ENCODE results near the gene PLA2G4C. TPM values are rescaled to one million over a fixed set of nuclear protein-coding genes. Genes with fewer than 3 reads are reported as not detected.

The PLA2G4C gene
- total RNA-seq, 1 donor from 2014 or later, result 4.1 TPM

DNA sequence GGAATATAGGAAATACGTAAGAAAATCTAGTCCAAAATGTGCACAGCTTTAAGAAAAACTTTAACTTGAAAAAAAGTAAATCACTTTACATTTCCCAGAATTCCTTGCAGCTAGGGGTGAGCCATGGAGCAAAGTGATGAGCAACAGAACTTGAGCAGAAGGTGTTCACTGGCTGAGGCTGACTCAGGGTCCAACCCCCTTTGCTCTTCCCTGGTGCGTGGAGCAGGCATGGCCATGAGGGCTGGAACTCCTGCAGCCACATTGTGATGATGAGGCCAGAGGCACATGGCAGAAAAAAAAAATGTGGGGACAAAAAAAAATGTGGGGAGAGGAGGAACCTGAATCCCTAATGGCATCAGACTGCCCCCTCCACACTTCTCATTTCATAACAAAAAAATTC is 9.9 kb upstream of the PLA2G4C start:
- Histone ChIP-seq H3K36me3 (ENCODE audit: insufficient read depth, low read length) (peaks cover 3% of the 10 kb centered on the region), H3K9ac (ENCODE audit: low read length) (no peak overlapping the region), H2AFZ (ENCODE audit: low read depth, low read length) (no peak overlapping the region), H4K20me1 (ENCODE audit: insufficient read depth, low read length) (no peaks in the 10 kb centered on the region), H3K27me3 (ENCODE audit: insufficient read depth, low read length) (no peaks in the 10 kb centered on the region), H3K4me2 (ENCODE audit: low read length) (no peak overlapping the region), H3K4me3 (ENCODE audit: insufficient read depth, low read depth, low read length) (no peak overlapping the region), H3K27ac (ENCODE audit: low read depth, low read length) (no peak overlapping the region), H3K4me1 (ENCODE audit: insufficient read depth, low read length) (peaks cover 16% of the 10 kb centered on the region), H3K9me3 (ENCODE audit: insufficient read depth, low read depth, low read length) (no peaks in the 10 kb centered on the region), H3K79me2 (ENCODE audit: insufficient read depth, low read length) (no peaks in the 10 kb centered on the region)
- H3K27me3 Mint-ChIP-seq (ENCODE audit: low read depth, unreplicated experiment), result peaks cover 2% of the 10 kb centered on the region
- no peak for TF ChIP-seq EZH2 (IDR thresholded peaks at IDR 0.05; ENCODE audit: insufficient read depth, low read length)
- TF ChIP-seq, protein P1, sequence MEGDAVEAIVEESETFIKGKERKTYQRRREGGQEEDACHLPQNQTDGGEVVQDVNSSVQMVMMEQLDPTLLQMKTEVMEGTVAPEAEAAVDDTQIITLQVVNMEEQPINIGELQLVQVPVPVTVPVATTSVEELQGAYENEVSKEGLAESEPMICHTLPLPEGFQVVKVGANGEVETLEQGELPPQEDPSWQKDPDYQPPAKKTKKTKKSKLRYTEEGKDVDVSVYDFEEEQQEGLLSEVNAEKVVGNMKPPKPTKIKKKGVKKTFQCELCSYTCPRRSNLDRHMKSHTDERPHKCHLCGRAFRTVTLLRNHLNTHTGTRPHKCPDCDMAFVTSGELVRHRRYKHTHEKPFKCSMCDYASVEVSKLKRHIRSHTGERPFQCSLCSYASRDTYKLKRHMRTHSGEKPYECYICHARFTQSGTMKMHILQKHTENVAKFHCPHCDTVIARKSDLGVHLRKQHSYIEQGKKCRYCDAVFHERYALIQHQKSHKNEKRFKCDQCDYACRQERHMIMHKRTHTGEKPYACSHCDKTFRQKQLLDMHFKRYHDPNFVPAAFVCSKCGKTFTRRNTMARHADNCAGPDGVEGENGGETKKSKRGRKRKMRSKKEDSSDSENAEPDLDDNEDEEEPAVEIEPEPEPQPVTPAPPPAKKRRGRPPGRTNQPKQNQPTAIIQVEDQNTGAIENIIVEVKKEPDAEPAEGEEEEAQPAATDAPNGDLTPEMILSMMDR (IDR thresholded peaks at IDR 0.05; ENCODE audit: insufficient read depth, low read depth, low read length), result no peak
- H3K9me3 Mint-ChIP-seq (ENCODE audit: unreplicated experiment), result peaks cover 6% of the 10 kb centered on the region
- no peak overlapping the region for H3K27ac Mint-ChIP-seq (ENCODE audit: unreplicated experiment)
- DNase-seq (ENCODE audit: low read depth) (no peak), FAIRE-seq (no peak)
- peaks cover 16% of the 10 kb centered on the region for H3K4me1 Mint-ChIP-seq (ENCODE audit: low read depth, unreplicated experiment)
- no peak overlapping the region for H3K4me3 Mint-ChIP-seq (ENCODE audit: unreplicated experiment)
- peaks cover 21% of the 10 kb centered on the region for H3K36me3 Mint-ChIP-seq (ENCODE audit: low read depth, unreplicated experiment)

GRCh38 chr19:48118131-48118517 is 7.5 kb upstream of the PLA2G4C start:
- no peak overlapping the region for H2AFZ ChIP-seq (ENCODE audit: low read depth, low read length)
- peaks cover 3% of the 10 kb centered on the region for H3K36me3 ChIP-seq (ENCODE audit: insufficient read depth, low read length)
- H3K79me2 ChIP-seq (ENCODE audit: insufficient read depth, low read length), result no peaks in the 10 kb centered on the region
- no peak overlapping the region for H3K4me3 ChIP-seq (ENCODE audit: insufficient read depth, low read depth, low read length)
- no peak overlapping the region for H3K4me2 ChIP-seq (ENCODE audit: low read length)
- TF ChIP-seq EZH2 (IDR thresholded peaks at IDR 0.05; ENCODE audit: insufficient read depth, low read length), result no peak
- TF ChIP-seq, protein P1 (IDR thresholded peaks at IDR 0.05; ENCODE audit: insufficient read depth, low read depth, low read length), result no peak
- Mint-ChIP-seq H3K27ac (ENCODE audit: unreplicated experiment) (no peak overlapping the region), H3K36me3 (ENCODE audit: low read depth, unreplicated experiment) (peaks cover 23% of the 10 kb centered on the region), H3K27me3 (ENCODE audit: low read depth, unreplicated experiment) (peaks cover 2% of the 10 kb centered on the region), H3K4me3 (ENCODE audit: unreplicated experiment) (no peak overlapping the region), H3K9me3 (ENCODE audit: unreplicated experiment) (peaks cover 6% of the 10 kb centered on the region), H3K4me1 (ENCODE audit: low read depth, unreplicated experiment) (peaks cover 8% of the 10 kb centered on the region)
- H3K9me3 ChIP-seq (ENCODE audit: insufficient read depth, low read depth, low read length), result no peaks in the 10 kb centered on the region
- H3K27ac ChIP-seq (ENCODE audit: low read depth, low read length), result no peak overlapping the region
- no peaks in the 10 kb centered on the region for H4K20me1 ChIP-seq (ENCODE audit: insufficient read depth, low read length)
- DNase-seq (ENCODE audit: low read depth) (no peak), FAIRE-seq (no peak)
- no peak overlapping the region for H3K9ac ChIP-seq (ENCODE audit: low read length)
- no peaks in the 10 kb centered on the region for H3K27me3 ChIP-seq (ENCODE audit: insufficient read depth, low read length)
- peaks cover 3% of the 10 kb centered on the region for H3K4me1 ChIP-seq (ENCODE audit: insufficient read depth, low read length)

GRCh38 chr19:48117515-48118130 is 7.0 kb upstream of the PLA2G4C start:
- no peaks in the 10 kb centered on the region for H3K27me3 ChIP-seq (ENCODE audit: insufficient read depth, low read length)
- Mint-ChIP-seq H3K27ac (ENCODE audit: unreplicated experiment) (no peak overlapping the region), H3K4me1 (ENCODE audit: low read depth, unreplicated experiment) (peaks cover 9% of the 10 kb centered on the region), H3K36me3 (ENCODE audit: low read depth, unreplicated experiment) (peaks cover 23% of the 10 kb centered on the region), H3K27me3 (ENCODE audit: low read depth, unreplicated experiment) (peaks cover 2% of the 10 kb centered on the region), H3K9me3 (ENCODE audit: unreplicated experiment) (peaks cover 6% of the 10 kb centered on the region), H3K4me3 (ENCODE audit: unreplicated experiment) (no peak overlapping the region)
- H3K4me1 ChIP-seq (ENCODE audit: insufficient read depth, low read length), result no peaks in the 10 kb centered on the region
- H3K36me3 ChIP-seq (ENCODE audit: insufficient read depth, low read length), result peaks cover 3% of the 10 kb centered on the region
- no peak overlapping the region for H3K27ac ChIP-seq (ENCODE audit: low read depth, low read length)
- H3K9me3 ChIP-seq (ENCODE audit: insufficient read depth, low read depth, low read length), result no peaks in the 10 kb centered on the region
- H3K4me3 ChIP-seq (ENCODE audit: insufficient read depth, low read depth, low read length), result no peak overlapping the region
- no peak for DNase-seq (ENCODE audit: low read depth)
- TF ChIP-seq, protein P1 (IDR thresholded peaks at IDR 0.05; ENCODE audit: insufficient read depth, low read depth, low read length), result no peak
- no peak for TF ChIP-seq EZH2 (IDR thresholded peaks at IDR 0.05; ENCODE audit: insufficient read depth, low read length)
- H3K9ac ChIP-seq (ENCODE audit: low read length), result no peak overlapping the region
- no peak overlapping the region for H2AFZ ChIP-seq (ENCODE audit: low read depth, low read length)
- H3K79me2 ChIP-seq (ENCODE audit: insufficient read depth, low read length), result no peaks in the 10 kb centered on the region
- no peak for FAIRE-seq
- no peaks in the 10 kb centered on the region for H4K20me1 ChIP-seq (ENCODE audit: insufficient read depth, low read length)
- H3K4me2 ChIP-seq (ENCODE audit: low read length), result no peak overlapping the region

Data from astrocyte (in vitro differentiated cells and primary cell).